Thyroid gland (tissue), 4 donors: Measurements from ENCODE around the gene GUCY1A2.

ENCODE experiments used
- POLR2A ChIP-seq, 2 donors: fragments of 450-650 bp; IDR thresholded peaks; one replicate each; pipeline ENCODE4 v1.6.1; 2017; ENCODE audit warnings: antibody characterized with exemption in 2 of 2, mild to moderate bottlenecking in 2 of 2, moderate library complexity in 1 of 2
- TF ChIP-seq, protein P1 (sequence below), 6 experiments: fragments of 200-600 bp in 3 of 6; fragments of 450-650 bp in 3 of 6; sonication (generic) in 3 of 6; IDR thresholded peaks; one replicate each; pipeline ENCODE4 v1.5.1; 2016 to 2019; ENCODE audit warnings: antibody characterized with exemption in 6 of 6, mild to moderate bottlenecking in 2 of 6, inconsistent platforms in 1 of 6, moderate library complexity in 1 of 6

DNA sequence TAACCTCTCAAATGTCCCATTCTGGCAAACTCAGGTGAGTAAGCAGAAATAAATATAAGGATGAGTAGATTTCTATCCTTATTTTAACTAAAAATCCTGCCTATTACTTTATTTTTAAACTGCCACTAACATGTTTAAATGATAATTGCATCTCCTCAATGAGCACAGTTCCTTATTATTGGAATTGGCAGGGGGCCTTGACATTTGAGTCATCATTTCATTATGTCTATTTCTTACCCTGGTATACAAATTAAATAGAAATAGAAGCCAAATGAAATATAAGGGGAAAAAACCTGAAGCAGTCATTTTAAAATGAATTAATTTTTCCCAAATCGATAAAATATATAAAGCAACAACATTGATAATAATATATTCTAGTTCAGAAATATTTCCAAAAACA, 81.2 kb downstream of the GUCY1A2 start:
- TF ChIP-seq, protein P1, sequence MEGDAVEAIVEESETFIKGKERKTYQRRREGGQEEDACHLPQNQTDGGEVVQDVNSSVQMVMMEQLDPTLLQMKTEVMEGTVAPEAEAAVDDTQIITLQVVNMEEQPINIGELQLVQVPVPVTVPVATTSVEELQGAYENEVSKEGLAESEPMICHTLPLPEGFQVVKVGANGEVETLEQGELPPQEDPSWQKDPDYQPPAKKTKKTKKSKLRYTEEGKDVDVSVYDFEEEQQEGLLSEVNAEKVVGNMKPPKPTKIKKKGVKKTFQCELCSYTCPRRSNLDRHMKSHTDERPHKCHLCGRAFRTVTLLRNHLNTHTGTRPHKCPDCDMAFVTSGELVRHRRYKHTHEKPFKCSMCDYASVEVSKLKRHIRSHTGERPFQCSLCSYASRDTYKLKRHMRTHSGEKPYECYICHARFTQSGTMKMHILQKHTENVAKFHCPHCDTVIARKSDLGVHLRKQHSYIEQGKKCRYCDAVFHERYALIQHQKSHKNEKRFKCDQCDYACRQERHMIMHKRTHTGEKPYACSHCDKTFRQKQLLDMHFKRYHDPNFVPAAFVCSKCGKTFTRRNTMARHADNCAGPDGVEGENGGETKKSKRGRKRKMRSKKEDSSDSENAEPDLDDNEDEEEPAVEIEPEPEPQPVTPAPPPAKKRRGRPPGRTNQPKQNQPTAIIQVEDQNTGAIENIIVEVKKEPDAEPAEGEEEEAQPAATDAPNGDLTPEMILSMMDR (IDR thresholded peaks at IDR 0.05), result no peak
- TF ChIP-seq POLR2A (IDR thresholded peaks at IDR 0.05), result no peak
